COLO668 (cell line): ENCODE data around the gene CEP128.

ENCODE experiments used
- DNase-seq: peaks from one replicate; lab custom pipeline; 2025; ENCODE audit not compliant: unreplicated experiment; lab: John Stamatoyannopoulos, UW

The CEP128 gene

DNA sequence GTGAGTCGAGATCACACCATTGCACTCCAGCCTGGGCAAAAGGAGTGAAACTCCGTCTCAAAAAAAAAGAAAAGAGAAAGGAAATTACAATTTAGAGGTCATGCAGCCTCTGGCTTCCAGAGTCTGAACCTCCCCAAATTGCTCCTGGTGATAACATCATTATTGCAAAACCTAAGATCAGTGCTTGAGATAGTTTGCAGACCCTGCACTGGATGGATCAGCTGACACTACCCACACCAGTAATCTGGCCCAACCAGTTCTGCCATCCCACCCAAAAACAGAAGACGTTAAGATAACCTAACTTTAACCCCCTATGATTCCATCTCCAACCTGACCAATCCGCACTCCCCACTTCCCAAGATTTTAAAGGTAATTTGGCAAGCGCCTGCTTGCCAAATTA is 376.5 kb downstream of the CEP128 start:
- no peak for DNase-seq

GRCh38 chr14:80564051-80564450 is 377.5 kb downstream of the CEP128 start:
- DNase-seq = no peak

- DNase-seq = no peak
Measured at GRCh38 chr14:80560800-80561657, 380.5 kb downstream of the CEP128 start.

DNA sequence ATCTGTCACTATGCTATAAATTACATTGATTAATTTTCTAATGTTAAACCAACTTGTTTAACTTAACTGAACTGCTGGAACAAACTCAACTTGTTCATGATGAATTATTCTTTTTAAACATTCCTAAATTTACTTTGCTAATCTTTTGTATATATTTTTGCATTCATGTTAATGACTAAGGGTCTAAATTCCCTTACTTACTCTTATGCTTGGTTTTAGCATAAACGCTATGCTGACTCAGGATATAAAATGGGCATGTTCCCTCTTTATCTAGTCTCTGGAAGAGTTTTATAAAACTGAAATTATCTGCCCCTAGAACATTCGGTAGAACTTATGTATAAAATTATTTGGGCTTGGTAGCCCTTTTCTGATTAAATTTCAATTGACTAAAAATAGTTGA is 387.4 kb downstream of the CEP128 start:
- DNase-seq = no peak

GRCh38 chr14:80549141-80549540 is 392.4 kb downstream of the CEP128 start:
- no peak for DNase-seq

DNA sequence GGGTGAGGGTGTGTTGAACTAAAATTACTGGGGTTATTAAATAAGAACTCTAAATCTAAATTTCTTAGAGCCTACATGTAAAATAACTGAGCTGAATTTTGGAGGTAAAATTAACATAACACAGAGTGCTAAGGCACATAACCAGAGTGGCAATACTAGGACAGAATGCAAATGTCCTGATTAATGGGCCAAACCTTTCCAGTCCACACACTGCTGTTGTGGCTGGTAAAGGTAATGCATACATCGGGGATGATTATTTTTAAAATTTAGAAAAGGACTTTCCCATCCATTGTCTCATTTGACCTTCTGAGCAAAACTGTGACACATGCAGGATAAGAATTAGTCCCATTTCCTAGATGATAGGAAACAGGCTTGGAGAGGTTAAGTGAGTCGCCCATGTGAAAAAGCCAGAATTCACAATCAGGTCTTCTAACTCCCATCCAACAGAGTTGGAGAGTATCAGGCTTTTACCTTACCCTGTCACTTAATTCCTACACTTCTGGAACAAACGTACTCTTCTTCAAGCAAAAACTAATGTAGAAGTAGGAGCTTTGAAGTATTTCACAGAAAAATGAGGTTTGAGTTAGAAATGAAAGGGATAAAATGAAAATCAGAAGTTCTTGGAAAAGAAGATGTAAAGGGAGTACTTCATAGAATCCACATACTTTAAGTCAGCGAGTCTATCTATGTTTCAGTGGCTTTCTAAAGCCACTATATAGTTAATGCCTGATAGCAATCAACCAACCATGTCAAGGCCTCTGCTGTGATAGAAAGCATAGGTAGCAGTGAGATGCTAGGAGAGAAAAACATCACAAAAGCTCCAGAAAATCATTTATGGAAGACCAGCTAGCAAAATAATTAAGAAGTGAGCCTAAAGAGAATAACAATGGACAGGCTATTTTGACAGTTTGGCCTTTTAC is 395.3 kb downstream of the CEP128 start:
- DNase-seq = no peak

GRCh38 chr14:80544366-80544765 is 397.2 kb downstream of the CEP128 start:
- no peak for DNase-seq

- DNase-seq = no peak
Measured at GRCh38 chr14:80543211-80543610, 398.3 kb downstream of the CEP128 start.

- no peak for DNase-seq
Measured at GRCh38 chr14:80538633-80539375, 402.7 kb downstream of the CEP128 start.

DNA sequence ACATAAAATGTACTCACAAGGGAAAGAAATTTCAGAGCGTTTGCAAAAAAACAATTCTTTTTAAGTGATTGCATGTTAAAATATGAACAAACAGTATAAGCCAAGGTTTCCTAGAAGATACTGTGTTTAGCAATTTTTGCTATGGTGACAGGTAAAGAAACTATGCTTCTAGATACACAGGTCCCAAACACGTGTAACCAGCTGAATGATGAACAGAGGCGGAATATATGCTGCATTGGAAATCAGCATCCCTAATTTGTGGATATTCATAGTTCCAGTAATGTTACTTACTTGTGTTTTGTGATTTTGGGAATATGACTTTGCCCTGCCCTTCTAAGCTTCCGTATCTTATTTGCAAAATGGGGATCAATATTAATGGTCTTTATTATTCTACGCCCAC is 403.9 kb downstream of the CEP128 start:
- no peak for DNase-seq

DNA sequence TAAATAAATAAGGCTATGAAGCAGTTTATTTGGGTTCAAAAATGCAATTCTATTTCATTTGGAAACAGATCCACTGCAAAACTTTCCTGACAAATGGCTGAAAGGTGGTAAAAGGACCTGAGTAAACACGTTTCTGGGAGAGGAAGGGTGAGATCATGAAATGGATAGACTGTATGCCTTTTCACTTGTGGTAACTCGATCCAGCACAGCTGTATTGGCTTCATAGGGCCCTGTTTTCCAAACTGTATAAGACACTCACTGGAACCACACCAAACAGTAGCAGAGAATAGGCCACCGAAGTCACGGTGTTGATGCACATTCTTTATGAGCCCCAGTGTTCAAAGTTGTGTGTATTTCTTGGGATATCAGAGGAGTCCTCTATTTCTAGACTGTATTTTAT is 405.1 kb downstream of the CEP128 start:
- DNase-seq = peak; percentile 47

GRCh38 chr14:80535171-80535570 is 406.4 kb downstream of the CEP128 start:
- no peak for DNase-seq

- DNase-seq = no peak
Measured at GRCh38 chr14:80523518-80524117, 417.9 kb downstream of the CEP128 start.

DNA sequence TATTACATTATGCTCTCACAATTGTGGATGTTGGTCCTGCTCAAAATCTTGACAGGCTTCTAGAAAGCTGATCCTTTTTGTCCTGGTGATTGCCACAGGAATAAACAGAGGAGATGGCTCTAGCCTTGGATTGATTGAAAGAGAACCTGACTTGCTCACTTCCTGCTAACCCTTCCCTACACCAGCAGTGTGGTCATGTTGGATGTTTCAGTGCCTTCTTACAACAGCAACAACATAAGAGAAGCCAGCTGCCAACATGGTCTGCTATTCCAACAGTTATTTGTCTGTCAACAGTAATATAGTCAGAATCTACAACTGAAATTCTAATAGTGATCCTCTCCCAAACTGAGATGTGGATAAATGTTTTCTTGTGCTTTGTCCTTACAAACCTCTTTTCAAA is 418.6 kb downstream of the CEP128 start:
- no peak for DNase-seq

- no peak for DNase-seq
Measured at GRCh38 chr14:80522411-80522810, 419.1 kb downstream of the CEP128 start.

DNA sequence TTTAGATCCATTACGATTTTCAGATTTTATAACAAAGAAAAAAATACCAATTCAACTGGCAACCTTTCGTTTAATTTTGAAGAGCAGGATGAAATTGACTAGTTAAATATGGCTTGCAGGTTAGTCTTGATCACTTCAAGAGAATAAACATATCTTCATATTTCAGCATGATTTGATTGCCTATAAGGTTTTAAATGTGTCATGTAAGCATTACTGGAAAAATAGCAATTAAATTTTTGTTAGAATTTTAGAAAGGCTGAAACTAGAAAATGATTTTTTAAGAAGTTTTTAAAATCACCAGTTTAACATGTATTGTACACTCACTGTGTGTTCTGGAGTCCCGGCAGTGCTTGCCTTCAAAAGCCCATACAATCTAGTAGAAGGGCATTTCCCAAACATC is 420.1 kb downstream of the CEP128 start:
- no peak for DNase-seq

- DNase-seq = no peak
Measured at GRCh38 chr14:80519002-80519401, 422.5 kb downstream of the CEP128 start.

DNA sequence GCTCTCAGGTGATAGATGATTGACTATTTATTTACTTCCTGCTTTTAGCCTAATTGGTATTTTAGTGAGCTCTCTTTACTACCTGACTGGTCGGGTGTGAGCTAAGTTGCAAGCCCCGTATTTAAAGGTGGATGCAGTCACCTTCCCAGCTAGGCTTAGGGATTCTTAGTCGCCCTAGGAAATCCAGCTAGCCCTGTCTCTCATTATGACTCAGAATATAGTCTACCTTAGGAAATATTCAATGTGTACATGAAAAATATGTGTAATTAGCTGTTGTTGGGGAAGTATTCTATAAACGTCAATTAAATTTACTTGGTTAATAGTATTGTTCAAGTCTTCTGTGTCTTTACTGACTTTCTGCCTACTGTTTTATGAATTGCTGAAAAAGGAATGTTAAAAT is 423.4 kb downstream of the CEP128 start:
- DNase-seq = no peak

DNA sequence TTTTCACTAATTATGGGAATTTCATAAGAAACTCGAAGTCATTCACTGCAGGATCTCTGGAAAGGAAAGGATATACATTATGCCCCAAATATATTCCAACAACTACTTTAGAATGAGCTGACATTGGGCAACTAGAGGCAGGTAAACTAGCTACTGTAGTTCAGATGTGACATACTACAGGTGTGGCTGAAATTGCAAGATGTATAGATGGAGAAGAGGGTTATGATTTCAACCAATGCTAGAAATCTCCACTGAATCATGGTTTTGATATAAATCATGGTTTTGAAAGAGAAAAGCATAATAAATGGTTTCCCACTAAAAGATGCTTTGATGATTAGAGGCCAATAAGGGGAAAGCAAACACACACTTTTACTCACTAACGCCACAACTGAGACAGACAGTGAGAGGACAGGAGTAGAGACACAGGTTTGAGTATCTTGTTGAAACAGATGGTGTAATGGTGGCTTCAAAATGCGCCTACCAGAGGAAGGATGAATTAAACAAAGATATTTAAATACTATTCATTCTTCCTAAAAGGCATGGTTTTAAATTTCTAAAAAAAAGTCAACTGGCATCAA is 434.2 kb downstream of the CEP128 start:
- DNase-seq = no peak

GRCh38 chr14:80504781-80505180 is 436.8 kb downstream of the CEP128 start:
- no peak for DNase-seq

- no peak for DNase-seq
Measured at GRCh38 chr14:80498533-80498932, 443.0 kb downstream of the CEP128 start.
